SK-N-SH treated with all-trans-retinoic acid at 6 μM for 48 hours (cell line): ENCODE measurements around the gene CHST14.
A peak's percentile ranks its signal among the peaks of the same experiment; 100 is the strongest.

Experiments
- TOX ChIP-seq: fragments of 250-450 bp; sonication (Bioruptor Pico); IDR thresholded peaks from 2 replicates; pipeline ENCODE4 v1.8.0; 2021; ENCODE audit warnings: mild to moderate bottlenecking, moderate library complexity, borderline replicate concordance
- ZFP3 ChIP-seq: fragments of 250-450 bp; sonication (Bioruptor Pico); IDR thresholded peaks from 2 replicates; pipeline ENCODE4 v1.5.0; 2020; ENCODE audit warnings: mild to moderate bottlenecking, moderate library complexity
- ZFP30 ChIP-seq: fragments of 450-650 bp; formaldehyde crosslinking; IDR thresholded peaks from 2 replicates; pipeline ENCODE4 v1.5.0; 2022; ENCODE audit warnings: mild to moderate bottlenecking, moderate library complexity
- TF ChIP-seq, protein P1 (sequence below): fragments of 250-450 bp; sonication (Bioruptor Pico); IDR thresholded peaks from 2 replicates; pipeline ENCODE4 v1.5.1; 2021; ENCODE audit warnings: mild to moderate bottlenecking, moderate library complexity
- TF ChIP-seq, protein P2 (sequence below): fragments of 250-450 bp; sonication (Bioruptor Pico); IDR thresholded peaks from 2 replicates; pipeline ENCODE4 v1.8.0; 2020; ENCODE audit warnings: mild to moderate bottlenecking, moderate library complexity, borderline replicate concordance

DNA sequence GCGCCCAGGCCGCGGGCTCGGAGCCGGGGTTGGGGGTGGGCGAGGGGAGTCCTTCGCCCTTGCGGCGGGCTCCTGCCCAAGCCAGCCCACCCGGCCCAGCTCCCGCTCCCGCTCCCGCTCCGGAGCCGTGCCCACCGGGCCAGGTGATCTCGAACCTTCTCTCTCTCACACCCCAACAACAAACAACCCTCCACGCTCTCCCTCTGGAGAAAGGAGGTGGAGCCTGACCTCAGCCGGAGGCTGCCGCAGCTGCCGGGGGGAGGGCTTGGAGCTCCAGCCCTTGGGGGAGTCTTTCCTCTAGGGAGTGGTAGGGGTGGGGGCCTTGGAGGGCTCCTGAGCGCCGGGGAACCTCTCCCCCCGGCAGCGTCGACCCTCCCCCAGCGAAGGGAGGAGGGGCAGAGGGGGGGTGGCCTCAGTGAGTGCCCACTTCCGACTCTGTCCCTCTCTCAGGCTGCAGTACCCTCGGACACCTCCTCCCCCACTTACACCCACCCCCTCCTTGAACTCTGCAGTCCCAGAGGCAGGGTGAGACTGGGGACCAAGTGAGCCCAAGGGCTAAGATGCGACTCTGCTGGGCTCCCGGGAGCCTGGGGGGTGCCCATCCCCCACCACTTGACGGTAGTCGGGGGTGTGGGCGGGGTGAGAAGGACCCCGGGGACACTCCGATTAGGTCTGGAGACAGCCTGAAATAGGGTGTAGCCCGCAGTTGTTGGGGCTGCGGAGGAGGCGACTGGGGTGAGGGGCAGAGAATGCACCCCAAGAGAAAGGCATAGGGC, 34.5 kb upstream of the CHST14 start:
- TF ChIP-seq ZFP30 (CRISPR knock-in tag) = no peak
- TF ChIP-seq, protein P1, sequence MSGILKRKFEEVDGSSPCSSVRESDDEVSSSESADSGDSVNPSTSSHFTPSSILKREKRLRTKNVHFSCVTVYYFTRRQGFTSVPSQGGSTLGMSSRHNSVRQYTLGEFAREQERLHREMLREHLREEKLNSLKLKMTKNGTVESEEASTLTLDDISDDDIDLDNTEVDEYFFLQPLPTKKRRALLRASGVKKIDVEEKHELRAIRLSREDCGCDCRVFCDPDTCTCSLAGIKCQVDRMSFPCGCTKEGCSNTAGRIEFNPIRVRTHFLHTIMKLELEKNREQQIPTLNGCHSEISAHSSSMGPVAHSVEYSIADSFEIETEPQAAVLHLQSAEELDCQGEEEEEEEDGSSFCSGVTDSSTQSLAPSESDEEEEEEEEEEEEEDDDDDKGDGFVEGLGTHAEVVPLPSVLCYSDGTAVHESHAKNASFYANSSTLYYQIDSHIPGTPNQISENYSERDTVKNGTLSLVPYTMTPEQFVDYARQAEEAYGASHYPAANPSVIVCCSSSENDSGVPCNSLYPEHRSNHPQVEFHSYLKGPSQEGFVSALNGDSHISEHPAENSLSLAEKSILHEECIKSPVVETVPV (CRISPR knock-in tag) = no peak
- no peak for TF ChIP-seq TOX (CRISPR knock-in tag)
- no peak for TF ChIP-seq ZFP3 (CRISPR knock-in tag)
- TF ChIP-seq, protein P2, sequence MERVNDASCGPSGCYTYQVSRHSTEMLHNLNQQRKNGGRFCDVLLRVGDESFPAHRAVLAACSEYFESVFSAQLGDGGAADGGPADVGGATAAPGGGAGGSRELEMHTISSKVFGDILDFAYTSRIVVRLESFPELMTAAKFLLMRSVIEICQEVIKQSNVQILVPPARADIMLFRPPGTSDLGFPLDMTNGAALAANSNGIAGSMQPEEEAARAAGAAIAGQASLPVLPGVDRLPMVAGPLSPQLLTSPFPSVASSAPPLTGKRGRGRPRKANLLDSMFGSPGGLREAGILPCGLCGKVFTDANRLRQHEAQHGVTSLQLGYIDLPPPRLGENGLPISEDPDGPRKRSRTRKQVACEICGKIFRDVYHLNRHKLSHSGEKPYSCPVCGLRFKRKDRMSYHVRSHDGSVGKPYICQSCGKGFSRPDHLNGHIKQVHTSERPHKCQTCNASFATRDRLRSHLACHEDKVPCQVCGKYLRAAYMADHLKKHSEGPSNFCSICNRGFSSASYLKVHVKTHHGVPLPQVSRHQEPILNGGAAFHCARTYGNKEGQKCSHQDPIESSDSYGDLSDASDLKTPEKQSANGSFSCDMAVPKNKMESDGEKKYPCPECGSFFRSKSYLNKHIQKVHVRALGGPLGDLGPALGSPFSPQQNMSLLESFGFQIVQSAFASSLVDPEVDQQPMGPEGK = peak; percentile 38; the same call in 1 of the 2 replicates
